ENCODE measurements around the gene TOMM34. TPM values are rescaled to one million over a fixed set of nuclear protein-coding genes. Genes with fewer than 3 reads are reported as not detected.

TOMM34 gene, protein sequence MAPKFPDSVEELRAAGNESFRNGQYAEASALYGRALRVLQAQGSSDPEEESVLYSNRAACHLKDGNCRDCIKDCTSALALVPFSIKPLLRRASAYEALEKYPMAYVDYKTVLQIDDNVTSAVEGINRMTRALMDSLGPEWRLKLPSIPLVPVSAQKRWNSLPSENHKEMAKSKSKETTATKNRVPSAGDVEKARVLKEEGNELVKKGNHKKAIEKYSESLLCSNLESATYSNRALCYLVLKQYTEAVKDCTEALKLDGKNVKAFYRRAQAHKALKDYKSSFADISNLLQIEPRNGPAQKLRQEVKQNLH
- 10 to 100 TPM; 13.4 to 30.0 (median 24.8) TPM for polyA plus RNA-seq

- H3K9me3 Mint-ChIP-seq, result no peaks in the 10 kb centered on the region
- H3K27me3 Mint-ChIP-seq (ENCODE audit: low read depth in 3 of 3), result peaks cover 0 to 2% (median 2%) of the 10 kb centered on the region in 3 donors
- peak within 1 kb of the TSS; percentile 94 to 99 (median 97) for H3K4me3 Mint-ChIP-seq
- peak within 1 kb of the TSS; percentile 81 to 95 (median 94) for H3K27ac Mint-ChIP-seq
- peaks cover 4 to 6% (median 6%) of the 10 kb centered on the region in 3 donors for H3K36me3 Mint-ChIP-seq
- peaks cover 23 to 36% of the 10 kb centered on the region in 2 donors for H3K4me1 Mint-ChIP-seq
- peak; percentile 89 to 92 (median 91) for DNase-seq
Observed at GRCh38 chr20:44960103-44960852, at the start of gene TOMM34. TOMM34 (minus strand) TSS chr20:44960397; CDS start chr20:44960333, 64 bp downstream.

DNA sequence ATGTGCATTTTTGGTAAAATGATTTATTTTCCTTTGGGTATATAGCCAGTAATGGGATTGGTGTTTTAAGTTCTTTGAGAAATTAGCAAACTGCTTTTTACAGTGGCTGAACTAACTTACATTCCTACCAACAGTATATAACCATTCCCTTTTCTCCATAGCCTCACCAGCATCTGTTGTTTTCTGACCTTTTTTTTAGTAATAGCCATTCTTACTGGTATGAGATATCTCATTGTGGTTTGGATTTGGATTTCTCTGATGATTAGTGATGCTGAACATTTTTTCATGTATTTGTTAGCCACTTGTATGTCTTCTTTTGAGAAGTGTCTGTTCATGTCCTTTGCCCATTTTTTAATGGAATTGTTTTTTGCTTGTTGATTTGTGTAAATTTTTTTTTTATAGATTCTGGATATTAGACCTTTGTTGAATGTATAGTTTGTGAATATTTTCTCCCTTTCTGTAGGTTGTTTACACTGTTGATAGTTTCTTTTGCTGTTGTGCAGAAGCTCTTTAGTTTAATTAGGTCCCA, 48.4 kb upstream of the TOMM34 start:
- no peak overlapping the region for H3K4me3 Mint-ChIP-seq
- peaks cover 8 to 24% (median 24%) of the 10 kb centered on the region in 3 donors for H3K36me3 Mint-ChIP-seq
- no peaks in the 10 kb centered on the region for H3K9me3 Mint-ChIP-seq
- H3K27me3 Mint-ChIP-seq (ENCODE audit: low read depth in 3 of 3), result no peaks in the 10 kb centered on the region
- peak overlapping the region; percentile 29 to 69 (median 46) for H3K27ac Mint-ChIP-seq
- no peak for DNase-seq
- H3K4me1 Mint-ChIP-seq, result peaks cover 37 to 67% of the 10 kb centered on the region in 2 donors

DNA sequence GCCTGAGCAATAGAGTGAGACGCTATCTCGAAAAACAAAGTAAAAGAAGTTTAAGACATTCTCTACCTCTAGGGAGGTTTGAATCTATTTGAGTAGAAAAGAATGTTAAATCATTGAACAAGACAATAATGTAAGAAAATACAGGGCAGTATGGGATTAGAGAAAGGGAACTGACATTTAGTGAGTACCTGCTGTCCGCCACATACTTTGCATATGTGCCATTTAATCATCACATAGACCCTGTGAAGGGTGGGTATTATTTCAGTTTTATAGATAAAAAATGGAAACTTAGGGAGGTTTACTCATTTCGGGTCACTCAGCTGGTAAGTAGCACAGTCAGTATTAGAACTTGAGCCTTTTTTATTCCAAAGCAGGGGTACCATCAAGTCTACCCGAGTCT, 37.5 kb upstream of the TOMM34 start:
- Mint-ChIP-seq H3K27me3 (ENCODE audit: low read depth in 3 of 3) (no peaks in the 10 kb centered on the region), H3K4me3 (no peak overlapping the region), H3K9me3 (no peaks in the 10 kb centered on the region), H3K36me3 (peaks cover 16 to 67% (median 44%) of the 10 kb centered on the region in 3 donors), H3K4me1 (peaks cover 33 to 89% of the 10 kb centered on the region in 2 donors), H3K27ac (peak overlapping the region in 3 of 6 donors; percentile 38 to 68 (median 67))
- DNase-seq, result no peak

DNA sequence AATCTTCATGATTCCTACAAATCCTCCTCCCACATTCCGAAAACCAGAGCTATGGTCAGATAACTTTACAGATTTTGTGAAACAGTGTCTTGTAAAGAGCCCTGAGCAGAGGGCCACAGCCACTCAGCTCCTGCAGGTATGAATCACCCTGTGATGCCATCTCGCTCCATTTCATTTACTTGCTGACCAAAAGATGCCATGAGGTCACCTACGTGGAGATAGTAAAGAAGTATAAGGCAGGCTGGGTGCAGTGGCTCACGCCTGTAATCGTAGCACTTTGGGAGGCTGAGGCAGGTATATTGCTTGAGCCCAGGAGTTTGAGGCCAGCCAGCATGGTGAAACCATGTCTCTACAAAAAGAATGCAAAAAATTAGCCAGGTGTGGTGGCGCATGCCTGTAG, 37.0 kb upstream of the TOMM34 start:
- no peaks in the 10 kb centered on the region for H3K9me3 Mint-ChIP-seq
- H3K36me3 Mint-ChIP-seq, result peaks cover 16 to 64% (median 42%) of the 10 kb centered on the region in 3 donors
- H3K4me3 Mint-ChIP-seq, result no peak overlapping the region
- no peak for DNase-seq
- H3K27me3 Mint-ChIP-seq (ENCODE audit: low read depth in 3 of 3), result no peaks in the 10 kb centered on the region
- H3K27ac Mint-ChIP-seq, result peak overlapping the region; percentile 16 to 68 (median 42)
- H3K4me1 Mint-ChIP-seq, result peaks cover 36 to 90% of the 10 kb centered on the region in 2 donors

GRCh38 chr20:44993343-44993742, 33.1 kb upstream of the TOMM34 start:
- H3K27me3 Mint-ChIP-seq (ENCODE audit: low read depth in 3 of 3), result no peaks in the 10 kb centered on the region
- H3K36me3 Mint-ChIP-seq, result peaks cover 7 to 46% (median 28%) of the 10 kb centered on the region in 3 donors
- H3K4me1 Mint-ChIP-seq, result peaks cover 69 to 98% of the 10 kb centered on the region in 2 donors
- peak overlapping the region; percentile 66 to 83 (median 79) for H3K4me3 Mint-ChIP-seq
- DNase-seq, result peak in 2 of 3 donors; percentile 27 to 34
- no peaks in the 10 kb centered on the region for H3K9me3 Mint-ChIP-seq
- H3K27ac Mint-ChIP-seq, result peak overlapping the region; percentile 71 to 89 (median 84)

DNA sequence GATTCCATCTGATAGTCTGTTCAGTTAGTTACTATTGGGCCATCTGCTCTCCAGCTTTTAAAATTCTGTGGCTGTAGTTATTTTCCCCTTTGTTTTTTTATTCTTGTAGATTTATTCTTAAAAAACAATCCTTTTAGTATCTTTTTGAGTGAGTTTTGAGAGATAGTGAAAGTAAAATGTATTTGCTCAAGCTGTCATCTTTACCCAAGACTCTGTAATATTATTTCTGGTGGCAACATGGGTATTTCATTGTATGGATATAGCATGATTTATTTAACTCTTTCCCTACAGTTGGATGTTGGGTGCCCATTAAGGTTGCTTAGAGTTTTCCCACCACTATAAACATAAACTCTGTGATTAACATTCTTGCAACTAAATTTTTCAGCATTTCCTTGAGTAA, 30.8 kb upstream of the TOMM34 start:
- peaks cover 72 to 96% of the 10 kb centered on the region in 2 donors for H3K4me1 Mint-ChIP-seq
- H3K27me3 Mint-ChIP-seq (ENCODE audit: low read depth in 3 of 3), result no peaks in the 10 kb centered on the region
- no peak for DNase-seq
- peak overlapping the region; percentile 87 to 96 (median 94) for H3K27ac Mint-ChIP-seq
- peaks cover 3 to 25% (median 17%) of the 10 kb centered on the region in 3 donors for H3K36me3 Mint-ChIP-seq
- no peaks in the 10 kb centered on the region for H3K9me3 Mint-ChIP-seq
- H3K4me3 Mint-ChIP-seq, result peak overlapping the region; percentile 81 to 87 (median 83)

DNA sequence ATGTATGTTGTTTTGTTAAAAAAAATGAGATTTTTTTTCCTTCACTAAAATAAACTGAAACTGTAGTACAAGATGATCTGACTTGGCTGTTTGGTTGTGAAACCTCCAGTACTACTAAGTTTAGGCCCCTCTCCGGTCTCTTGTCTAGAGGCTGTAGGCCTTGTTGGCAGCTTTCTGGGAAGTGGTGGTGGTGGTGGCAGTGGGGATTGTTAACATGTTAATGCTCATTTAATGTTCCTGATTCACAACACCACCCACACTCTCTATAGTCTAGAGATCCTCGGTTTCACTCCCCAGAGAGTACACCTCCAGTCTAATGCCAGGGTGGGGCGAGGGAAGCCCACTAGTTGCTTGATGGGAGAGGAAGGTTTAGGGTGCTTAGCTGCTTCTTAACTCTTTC, 30.2 kb upstream of the TOMM34 start:
- DNase-seq, result peak in 1 of 3 donors; percentile 30

GRCh38 chr20:44988631-44989171, 28.5 kb upstream of the TOMM34 start:
- Mint-ChIP-seq H3K27ac (peak overlapping the region; percentile 22 to 95 (median 84)), H3K36me3 (peaks cover 3 to 22% (median 21%) of the 10 kb centered on the region in 3 donors), H3K4me3 (peak overlapping the region in 1 of 5 donors; percentile 53), H3K9me3 (no peaks in the 10 kb centered on the region), H3K27me3 (ENCODE audit: low read depth in 3 of 3) (no peaks in the 10 kb centered on the region), H3K4me1 (peaks cover 68 to 91% of the 10 kb centered on the region in 2 donors)
- DNase-seq, result no peak

More for the DNA sequence above, 30.2 kb upstream of the TOMM34 start:
- Mint-ChIP-seq H3K27me3 (ENCODE audit: low read depth in 3 of 3) (no peaks in the 10 kb centered on the region), H3K27ac (peak overlapping the region; percentile 87 to 96 (median 94)), H3K4me1 (peaks cover 72 to 96% of the 10 kb centered on the region in 2 donors), H3K4me3 (peak overlapping the region; percentile 81 to 87 (median 83)), H3K9me3 (no peaks in the 10 kb centered on the region), H3K36me3 (peaks cover 3 to 26% (median 22%) of the 10 kb centered on the region in 3 donors)

GRCh38 chr20:44983093-44983674, 23.0 kb upstream of the TOMM34 start:
- Mint-ChIP-seq H3K27me3 (ENCODE audit: low read depth in 3 of 3) (peaks cover 2 to 8% (median 5%) of the 10 kb centered on the region in 3 donors), H3K4me3 (peak overlapping the region in 3 of 5 donors; percentile 20 to 48 (median 31)), H3K9me3 (no peaks in the 10 kb centered on the region), H3K36me3 (peaks cover 16 to 41% (median 33%) of the 10 kb centered on the region in 3 donors), H3K27ac (peak overlapping the region; percentile 72 to 99 (median 82)), H3K4me1 (peaks cover 60 to 88% of the 10 kb centered on the region in 2 donors)
- no peak for DNase-seq

GRCh38 chr20:44981736-44982406, 21.7 kb upstream of the TOMM34 start:
- Mint-ChIP-seq H3K4me3 (no peak overlapping the region), H3K27ac (peak overlapping the region; percentile 72 to 99 (median 96)), H3K4me1 (peaks cover 71 to 90% of the 10 kb centered on the region in 2 donors), H3K36me3 (peaks cover 16 to 42% (median 34%) of the 10 kb centered on the region in 3 donors), H3K27me3 (ENCODE audit: low read depth in 3 of 3) (peaks cover 2 to 8% (median 5%) of the 10 kb centered on the region in 3 donors), H3K9me3 (no peaks in the 10 kb centered on the region)
- no peak for DNase-seq

DNA sequence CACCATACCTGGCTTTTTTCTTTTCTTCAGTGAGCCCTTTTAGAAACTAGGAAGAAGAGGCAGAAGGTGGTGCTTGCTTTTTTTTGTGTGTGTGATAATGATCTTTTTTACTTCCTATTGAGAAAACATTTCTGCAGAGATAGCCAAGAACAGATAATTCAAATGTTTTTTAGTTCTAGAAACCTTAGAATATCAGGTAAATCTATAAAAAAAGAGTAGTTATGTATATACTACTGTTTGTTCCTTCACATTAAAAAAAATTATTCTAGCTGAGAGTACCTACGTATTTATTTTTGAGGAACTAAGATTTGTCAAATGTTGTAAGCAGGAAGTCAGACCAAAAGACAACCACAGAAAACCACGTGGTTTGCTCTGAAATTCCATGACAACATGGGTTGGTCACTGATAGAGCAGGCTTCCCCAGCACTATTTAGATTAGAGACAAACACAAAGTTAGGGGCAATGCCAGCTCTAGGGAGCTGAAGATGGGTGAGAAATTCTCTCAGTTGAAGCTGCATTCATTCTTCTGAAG, 19.0 kb upstream of the TOMM34 start:
- peak; percentile 83 to 85 (median 84) for DNase-seq
- peak overlapping the region; percentile 68 to 88 (median 81) for H3K4me3 Mint-ChIP-seq
- peaks cover 67 to 93% of the 10 kb centered on the region in 2 donors for H3K4me1 Mint-ChIP-seq
- peaks cover 2 to 8% (median 5%) of the 10 kb centered on the region in 3 donors for H3K27me3 Mint-ChIP-seq (ENCODE audit: low read depth in 3 of 3)
- H3K9me3 Mint-ChIP-seq, result no peaks in the 10 kb centered on the region
- H3K27ac Mint-ChIP-seq, result peak overlapping the region; percentile 96 to 99 (median 97)
- peaks cover 29 to 65% (median 49%) of the 10 kb centered on the region in 3 donors for H3K36me3 Mint-ChIP-seq

DNA sequence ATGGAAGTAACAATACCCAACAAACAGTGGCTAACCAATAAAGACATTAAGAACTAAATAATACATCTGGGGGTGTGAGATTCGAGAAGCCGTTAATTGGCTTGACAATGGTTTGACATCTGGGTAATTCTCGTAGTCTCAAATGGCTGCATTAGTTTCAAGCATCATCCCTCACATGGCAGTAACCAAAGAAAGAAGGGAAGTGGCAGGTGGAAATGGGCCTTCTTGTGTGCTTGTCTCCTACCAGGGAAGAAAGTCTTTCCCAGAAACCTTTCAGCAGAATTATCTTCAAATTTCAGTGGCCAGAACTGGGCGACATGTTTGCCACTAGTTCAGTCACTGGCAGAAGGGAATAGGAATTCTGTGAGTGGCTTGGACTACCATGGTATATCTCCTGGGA, 16.5 kb upstream of the TOMM34 start:
- peaks cover 2 to 8% (median 5%) of the 10 kb centered on the region in 3 donors for H3K27me3 Mint-ChIP-seq (ENCODE audit: low read depth in 3 of 3)
- H3K4me3 Mint-ChIP-seq, result no peak overlapping the region
- H3K4me1 Mint-ChIP-seq, result peaks cover 70 to 98% of the 10 kb centered on the region in 2 donors
- peak overlapping the region; percentile 96 to 99 (median 97) for H3K27ac Mint-ChIP-seq
- H3K36me3 Mint-ChIP-seq, result peaks cover 31 to 63% (median 46%) of the 10 kb centered on the region in 3 donors
- no peaks in the 10 kb centered on the region for H3K9me3 Mint-ChIP-seq
- no peak for DNase-seq

Measured in immature natural killer cell (primary cell).